GM23338 (cell line): Measurements from ENCODE around the gene NPTXR. TPM values are rescaled to one million over a fixed set of nuclear protein-coding genes. Genes with fewer than 3 reads are reported as not detected.

Source experiments
- ATAC-seq: fragments of 200-7000 bp; cut with Tn5 transposase; 3 replicates; pipeline ENCODE4 v1.9.1; 2020
- DNase-seq: peaks from one replicate; pipeline ENCODE4 v3.0.0-alpha.2; 2015; ENCODE audit warnings: low spot score
- H2AFZ ChIP-seq: fragments of 200-600 bp; sonication (generic); 2 replicates; pipeline ENCODE4 v1.8.0; 2016; ENCODE audit warnings: antibody characterized with exemption, mild to moderate bottlenecking, moderate library complexity
- H3F3A ChIP-seq: fragments of 200-600 bp; sonication (generic); replicated peaks from 2 replicates; pipeline ENCODE4 v1.8.0; 2017; ENCODE audit warnings: antibody characterized with exemption, mixed run types, low read depth
- H3K27ac ChIP-seq: fragments of 200-600 bp; sonication (generic); 2 replicates; pipeline ENCODE4 v1.6.1; 2016; ENCODE audit warnings: low read depth
- H3K27me3 ChIP-seq: fragments of 200-600 bp; sonication (generic); 2 replicates; pipeline ENCODE4 v1.8.0; 2016; ENCODE audit warnings: mild to moderate bottlenecking, mixed run types, moderate library complexity; ENCODE audit not compliant: insufficient read depth
- H3K36me3 ChIP-seq: fragments of 200-600 bp; sonication (generic); 2 replicates; pipeline ENCODE4 v1.8.0; 2016; ENCODE audit warnings: mild to moderate bottlenecking; ENCODE audit not compliant: insufficient read depth
- H3K4me1 ChIP-seq: fragments of 200-600 bp; sonication (generic); 2 replicates; pipeline ENCODE4 v1.8.0; 2016; ENCODE audit warnings: mild to moderate bottlenecking, moderate library complexity; ENCODE audit not compliant: insufficient read depth
- H3K4me2 ChIP-seq: fragments of 200-600 bp; sonication (generic); 2 replicates; pipeline ENCODE4 v1.7.1; 2017; ENCODE audit warnings: mixed run types
- H3K4me3 ChIP-seq: fragments of 200-600 bp; sonication (generic); 2 replicates; pipeline ENCODE4 v1.6.1; 2016; ENCODE audit warnings: mixed run types
- H3K79me2 ChIP-seq: fragments of 200-600 bp; sonication (generic); replicated peaks from 2 replicates; pipeline ENCODE4 v1.8.0; 2017; ENCODE audit warnings: mild to moderate bottlenecking; ENCODE audit not compliant: insufficient read depth
- H3K9me2 ChIP-seq: fragments of 200-600 bp; sonication (generic); 2 replicates; pipeline ENCODE4 v1.8.0; 2017; ENCODE audit not compliant: insufficient read depth
- H4K20me1 ChIP-seq: fragments of 200-600 bp; sonication (generic); replicated peaks from 2 replicates; pipeline ENCODE4 v1.8.0; 2017; ENCODE audit warnings: mild to moderate bottlenecking; ENCODE audit not compliant: insufficient read depth
- H3K27ac Mint-ChIP-seq: 2 replicates; pipeline ENCODE4 v1.8.0; 2020; ENCODE audit warnings: inconsistent platforms, mild to moderate bottlenecking, moderate library complexity, mixed read lengths
- H3K27me3 Mint-ChIP-seq: 3 replicates; pipeline ENCODE4 v1.8.0; 2022; ENCODE audit warnings: low read depth, mild to moderate bottlenecking, moderate library complexity, mixed read lengths, inconsistent platforms; ENCODE audit not compliant: insufficient read depth, poor library complexity
- H3K36me3 Mint-ChIP-seq: 3 replicates; pipeline ENCODE4 v1.8.0; 2021; ENCODE audit warnings: low read depth, mild to moderate bottlenecking, inconsistent platforms, moderate library complexity, mixed read lengths
- H3K4me1 Mint-ChIP-seq: 3 replicates; pipeline ENCODE4 v1.8.0; 2020; ENCODE audit warnings: mild to moderate bottlenecking, inconsistent platforms, mixed read lengths
- H3K4me3 Mint-ChIP-seq: 3 replicates; pipeline ENCODE4 v1.8.0; 2021; ENCODE audit warnings: moderate library complexity, mild to moderate bottlenecking, inconsistent platforms, mixed read lengths
- H3K9me3 Mint-ChIP-seq: 3 replicates; pipeline ENCODE4 v1.8.0; 2020; ENCODE audit warnings: moderate library complexity, mild to moderate bottlenecking, inconsistent platforms, mixed read lengths
- CREB1 ChIP-seq: fragments of 250-450 bp; sonication (Bioruptor Pico); IDR thresholded peaks from 2 replicates; pipeline ENCODE4 v1.5.0; 2020; ENCODE audit warnings: low read depth, mild to moderate bottlenecking, moderate library complexity
- EZH2phosphoT487 ChIP-seq: fragments of 200-600 bp; sonication (generic); IDR thresholded peaks from one replicate; pipeline ENCODE4 v1.8.1; 2018; ENCODE audit warnings: antibody characterized with exemption; ENCODE audit not compliant: unreplicated experiment
- JUNB ChIP-seq: IDR thresholded peaks from one replicate; pipeline ENCODE4 v1.6.1; 2016; ENCODE audit warnings: antibody characterized with exemption; ENCODE audit not compliant: unreplicated experiment
- NANOG ChIP-seq: IDR thresholded peaks from 2 replicates; pipeline ENCODE4 v1.6.1; 2016; ENCODE audit warnings: antibody characterized with exemption, borderline replicate concordance
- POLR2AphosphoS5 ChIP-seq: IDR thresholded peaks from 2 replicates; pipeline ENCODE4 v1.6.1; 2016; ENCODE audit warnings: antibody characterized with exemption, low read depth
- STAT1 ChIP-seq: IDR thresholded peaks from one replicate; pipeline ENCODE4 v1.6.1; 2016; ENCODE audit warnings: antibody characterized with exemption; ENCODE audit not compliant: unreplicated experiment
- ZNF114 ChIP-seq: fragments of 250-450 bp; sonication (Bioruptor Pico); IDR thresholded peaks from 2 replicates; pipeline ENCODE4 v1.5.0; 2020; ENCODE audit warnings: mild to moderate bottlenecking, moderate library complexity
- ZNF331 ChIP-seq: fragments of 250-450 bp; sonication (Bioruptor Pico); IDR thresholded peaks from 2 replicates; pipeline ENCODE4 v1.5.0; 2020; ENCODE audit warnings: low read depth, mild to moderate bottlenecking, moderate library complexity
- polyA plus RNA-seq: library from polyadenylated mRNA; unstranded; fragments of >200 nt; fragmentation: Nextera tagmentation; extraction: Ambion mirVana; gene quantifications from 2 replicates; pipeline ENCODE4 v1.2.1, GENCODE V29; 2016
- total RNA-seq: library from RNA; depleted of rRNA; stranded (reverse); fragments of >200 nt; shearing (Covaris generic); gene quantifications from 2 replicates; pipeline ENCODE4 v1.2.3, GENCODE V29; 2014
- TF ChIP-seq, protein P1 (sequence below), 2 experiments: fragments of 200-600 bp in 1 of 2; sonication (generic) in 1 of 2; conservative IDR thresholded peaks; 2 replicates each; pipeline versions ENCODE4 v1.5.1 to v1.6.1; 2016 to 2017; ENCODE audit warnings: antibody characterized with exemption in 2 of 2, low read depth in 2 of 2, mild to moderate bottlenecking in 2 of 2, moderate library complexity in 1 of 2
- TF ChIP-seq, protein P2 (sequence below): IDR thresholded peaks from 2 replicates; pipeline ENCODE4 v1.6.1; 2016; ENCODE audit warnings: antibody characterized with exemption
- TF ChIP-seq, protein P3 (sequence below): IDR thresholded peaks from one replicate; pipeline ENCODE4 v1.6.1; 2018; ENCODE audit warnings: antibody characterized with exemption; ENCODE audit not compliant: unreplicated experiment

The NPTXR gene
- total and polyA plus RNA-seq, 2 experiments from 2014 or later = 0.89 to 13.4 TPM

DNA sequence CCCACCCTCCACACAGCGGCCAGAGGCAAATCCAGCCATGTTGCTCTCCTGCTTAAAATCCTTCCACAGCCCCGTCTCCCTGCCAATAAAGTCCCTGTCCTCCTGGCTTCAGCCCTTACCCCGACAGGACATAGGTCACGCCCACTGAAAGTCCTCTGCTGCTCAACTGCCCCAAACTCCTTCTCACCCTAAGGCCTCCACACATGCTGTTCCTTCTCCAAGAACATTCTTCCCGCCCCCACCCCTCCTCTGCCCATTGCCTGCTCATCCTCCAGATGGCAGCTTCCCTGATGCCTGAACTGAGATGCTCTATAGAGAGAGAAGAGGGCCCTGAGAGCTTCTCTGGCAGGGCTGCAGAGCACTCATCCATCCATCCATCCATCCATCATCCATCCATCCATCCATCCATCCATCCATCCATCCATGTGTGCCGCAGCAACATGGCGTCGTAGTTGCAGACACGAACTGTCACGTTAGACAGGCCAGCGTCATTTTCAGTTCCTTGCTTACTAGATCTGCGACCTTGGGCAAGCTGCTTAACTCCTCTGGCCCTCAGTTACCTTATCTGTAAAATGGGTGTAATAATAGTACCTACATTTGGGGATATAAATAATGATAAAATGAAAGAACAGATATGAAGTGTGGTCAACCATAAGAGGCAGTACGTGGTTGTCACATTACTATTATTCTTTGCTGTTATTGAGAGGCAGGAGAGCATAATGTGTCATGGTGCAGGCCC is 9.4 kb downstream of the NPTXR start (continued):
- no peak for TF ChIP-seq CREB1 (CRISPR knock-in tag)
- no peak for TF ChIP-seq NANOG
- TF ChIP-seq, protein P1, sequence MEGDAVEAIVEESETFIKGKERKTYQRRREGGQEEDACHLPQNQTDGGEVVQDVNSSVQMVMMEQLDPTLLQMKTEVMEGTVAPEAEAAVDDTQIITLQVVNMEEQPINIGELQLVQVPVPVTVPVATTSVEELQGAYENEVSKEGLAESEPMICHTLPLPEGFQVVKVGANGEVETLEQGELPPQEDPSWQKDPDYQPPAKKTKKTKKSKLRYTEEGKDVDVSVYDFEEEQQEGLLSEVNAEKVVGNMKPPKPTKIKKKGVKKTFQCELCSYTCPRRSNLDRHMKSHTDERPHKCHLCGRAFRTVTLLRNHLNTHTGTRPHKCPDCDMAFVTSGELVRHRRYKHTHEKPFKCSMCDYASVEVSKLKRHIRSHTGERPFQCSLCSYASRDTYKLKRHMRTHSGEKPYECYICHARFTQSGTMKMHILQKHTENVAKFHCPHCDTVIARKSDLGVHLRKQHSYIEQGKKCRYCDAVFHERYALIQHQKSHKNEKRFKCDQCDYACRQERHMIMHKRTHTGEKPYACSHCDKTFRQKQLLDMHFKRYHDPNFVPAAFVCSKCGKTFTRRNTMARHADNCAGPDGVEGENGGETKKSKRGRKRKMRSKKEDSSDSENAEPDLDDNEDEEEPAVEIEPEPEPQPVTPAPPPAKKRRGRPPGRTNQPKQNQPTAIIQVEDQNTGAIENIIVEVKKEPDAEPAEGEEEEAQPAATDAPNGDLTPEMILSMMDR (conservative IDR thresholded peaks at IDR 0.05; ENCODE audit: low read depth in 2 of 2) = no peak
- TF ChIP-seq, protein P2, sequence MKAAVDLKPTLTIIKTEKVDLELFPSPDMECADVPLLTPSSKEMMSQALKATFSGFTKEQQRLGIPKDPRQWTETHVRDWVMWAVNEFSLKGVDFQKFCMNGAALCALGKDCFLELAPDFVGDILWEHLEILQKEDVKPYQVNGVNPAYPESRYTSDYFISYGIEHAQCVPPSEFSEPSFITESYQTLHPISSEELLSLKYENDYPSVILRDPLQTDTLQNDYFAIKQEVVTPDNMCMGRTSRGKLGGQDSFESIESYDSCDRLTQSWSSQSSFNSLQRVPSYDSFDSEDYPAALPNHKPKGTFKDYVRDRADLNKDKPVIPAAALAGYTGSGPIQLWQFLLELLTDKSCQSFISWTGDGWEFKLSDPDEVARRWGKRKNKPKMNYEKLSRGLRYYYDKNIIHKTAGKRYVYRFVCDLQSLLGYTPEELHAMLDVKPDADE = no peak
- no peak for TF ChIP-seq EZH2phosphoT487
- no peak for TF ChIP-seq POLR2AphosphoS5
- no peak for TF ChIP-seq ZNF331 (CRISPR knock-in tag)
- TF ChIP-seq JUNB = no peak

DNA sequence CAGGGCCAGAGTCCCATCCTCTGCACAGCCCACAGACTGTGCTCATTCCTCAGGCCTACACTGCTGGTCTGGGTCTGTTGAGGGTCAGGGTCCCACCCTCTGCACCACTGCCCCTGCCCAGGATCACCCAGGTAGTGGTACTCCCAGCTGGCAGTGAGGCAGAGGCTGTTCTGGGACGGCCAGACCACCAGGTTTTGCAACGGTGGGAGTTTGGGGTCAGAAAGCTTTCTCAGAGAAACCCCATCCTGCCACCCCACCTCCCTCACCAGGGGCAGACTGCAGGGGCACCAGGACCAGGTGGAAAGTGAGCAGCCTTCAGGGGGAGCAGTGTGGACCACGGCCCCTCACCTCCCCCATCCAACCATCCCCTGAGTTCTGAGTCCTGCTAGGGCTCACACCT is 10.8 kb downstream of the NPTXR start:
- Histone ChIP-seq H3K36me3 (no peaks in the 10 kb centered on the region), H3K27me3 (no peaks in the 10 kb centered on the region), H3K27ac (no peak overlapping the region), H3K4me2 (no peak overlapping the region), H3K4me3 (no peak overlapping the region), H3K79me2 (no peaks in the 10 kb centered on the region), H4K20me1 (no peaks in the 10 kb centered on the region), H3F3A (no peaks in the 10 kb centered on the region), H2AFZ (no peak overlapping the region), H3K9me2 (no peaks in the 10 kb centered on the region), H3K4me1 (peaks cover 19% of the 10 kb centered on the region)
- DNase-seq (no peak), ATAC-seq (no peak)
- H3K9me3 Mint-ChIP-seq = no peaks in the 10 kb centered on the region; the same call in 2 of the 3 replicates
- no peak overlapping the region for H3K4me3 Mint-ChIP-seq
- H3K36me3 Mint-ChIP-seq = no peaks in the 10 kb centered on the region; the same call in 2 of the 3 replicates
- H3K27ac Mint-ChIP-seq = no peak overlapping the region
- peaks cover 19% of the 10 kb centered on the region for H3K4me1 Mint-ChIP-seq
- H3K27me3 Mint-ChIP-seq = peaks cover 23% of the 10 kb centered on the region
- TF ChIP-seq POLR2AphosphoS5 (no peak), EZH2phosphoT487 (no peak), ZNF331 (CRISPR knock-in tag) (no peak), JUNB (no peak), ZNF114 (CRISPR knock-in tag) (no peak), NANOG (no peak), STAT1 (no peak)
- TF ChIP-seq, protein P1 (conservative IDR thresholded peaks at IDR 0.05; ENCODE audit: low read depth in 2 of 2) = no peak
- TF ChIP-seq, protein P3, sequence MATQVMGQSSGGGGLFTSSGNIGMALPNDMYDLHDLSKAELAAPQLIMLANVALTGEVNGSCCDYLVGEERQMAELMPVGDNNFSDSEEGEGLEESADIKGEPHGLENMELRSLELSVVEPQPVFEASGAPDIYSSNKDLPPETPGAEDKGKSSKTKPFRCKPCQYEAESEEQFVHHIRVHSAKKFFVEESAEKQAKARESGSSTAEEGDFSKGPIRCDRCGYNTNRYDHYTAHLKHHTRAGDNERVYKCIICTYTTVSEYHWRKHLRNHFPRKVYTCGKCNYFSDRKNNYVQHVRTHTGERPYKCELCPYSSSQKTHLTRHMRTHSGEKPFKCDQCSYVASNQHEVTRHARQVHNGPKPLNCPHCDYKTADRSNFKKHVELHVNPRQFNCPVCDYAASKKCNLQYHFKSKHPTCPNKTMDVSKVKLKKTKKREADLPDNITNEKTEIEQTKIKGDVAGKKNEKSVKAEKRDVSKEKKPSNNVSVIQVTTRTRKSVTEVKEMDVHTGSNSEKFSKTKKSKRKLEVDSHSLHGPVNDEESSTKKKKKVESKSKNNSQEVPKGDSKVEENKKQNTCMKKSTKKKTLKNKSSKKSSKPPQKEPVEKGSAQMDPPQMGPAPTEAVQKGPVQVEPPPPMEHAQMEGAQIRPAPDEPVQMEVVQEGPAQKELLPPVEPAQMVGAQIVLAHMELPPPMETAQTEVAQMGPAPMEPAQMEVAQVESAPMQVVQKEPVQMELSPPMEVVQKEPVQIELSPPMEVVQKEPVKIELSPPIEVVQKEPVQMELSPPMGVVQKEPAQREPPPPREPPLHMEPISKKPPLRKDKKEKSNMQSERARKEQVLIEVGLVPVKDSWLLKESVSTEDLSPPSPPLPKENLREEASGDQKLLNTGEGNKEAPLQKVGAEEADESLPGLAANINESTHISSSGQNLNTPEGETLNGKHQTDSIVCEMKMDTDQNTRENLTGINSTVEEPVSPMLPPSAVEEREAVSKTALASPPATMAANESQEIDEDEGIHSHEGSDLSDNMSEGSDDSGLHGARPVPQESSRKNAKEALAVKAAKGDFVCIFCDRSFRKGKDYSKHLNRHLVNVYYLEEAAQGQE = no peak
